Measurements from ENCODE around the gene EFNA3.
A peak's percentile ranks its signal among the peaks of the same experiment; 100 is the strongest.

EFNA3 gene

DNA sequence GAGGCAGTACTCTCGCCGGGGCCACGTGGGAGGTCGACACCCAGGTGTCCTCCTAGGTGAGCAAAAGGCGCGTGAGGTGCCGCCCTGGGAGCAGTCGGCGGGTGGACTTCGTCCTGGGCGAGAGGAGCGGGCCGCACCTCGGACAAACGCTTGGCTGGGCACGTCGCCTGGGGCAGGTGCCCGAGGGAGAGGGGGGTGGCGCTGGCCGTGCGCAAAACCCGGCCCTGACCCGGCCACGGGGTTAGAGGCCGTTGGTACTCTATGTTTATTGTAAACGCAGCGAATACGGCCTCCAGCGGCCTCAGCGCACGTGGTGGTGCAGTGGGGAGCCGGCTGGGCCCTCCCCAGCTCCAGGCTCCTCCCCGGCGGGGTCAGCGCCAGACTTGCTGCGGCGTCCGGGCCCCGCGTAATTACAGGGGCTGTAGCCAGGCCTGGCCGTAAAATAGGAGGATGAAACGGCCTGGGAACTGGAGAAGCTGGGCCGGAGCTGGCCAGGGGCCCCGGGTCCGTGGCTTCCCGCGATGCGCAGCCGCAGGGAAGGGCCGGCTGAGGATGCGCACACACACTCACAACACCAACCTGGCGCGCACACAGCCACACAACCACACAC, 47.4 kb downstream of the EFNA3 start:
- no peak overlapping the region for H3K4me3 ChIP-seq (ENCODE audit: low read length)
- DNase-seq (ENCODE audit: low read depth, low spot score) = no peak

DNA sequence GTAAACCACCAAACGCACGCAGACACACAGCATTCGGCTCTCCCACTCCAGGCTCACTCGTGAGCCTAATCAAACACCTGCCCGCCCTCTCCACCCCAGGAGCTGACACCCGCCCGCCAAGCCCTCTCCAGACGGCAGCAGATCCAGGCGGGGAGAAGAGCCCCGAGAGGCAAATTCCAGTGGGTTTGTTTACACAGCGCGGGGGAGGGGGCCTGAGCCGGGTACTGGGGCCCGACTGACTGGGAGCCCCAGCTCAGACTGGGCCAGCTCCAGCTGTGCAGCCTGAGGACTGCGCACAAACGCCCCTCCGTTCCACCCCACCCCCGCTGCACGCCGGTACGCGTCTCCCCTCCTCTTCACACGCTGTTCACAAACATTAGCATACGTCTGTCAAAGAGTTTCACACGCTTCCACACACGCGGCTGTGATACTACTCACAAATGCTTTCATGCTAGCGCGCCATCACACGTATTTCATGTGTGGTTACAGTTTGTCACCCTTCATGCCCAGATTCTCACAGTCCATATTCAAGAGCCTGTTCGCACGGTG, 48.0 kb downstream of the EFNA3 start:
- H3K4me3 ChIP-seq (ENCODE audit: low read length) = peak overlapping the region; percentile 61
- DNase-seq (ENCODE audit: low read depth, low spot score) = peak; percentile 34

DNA sequence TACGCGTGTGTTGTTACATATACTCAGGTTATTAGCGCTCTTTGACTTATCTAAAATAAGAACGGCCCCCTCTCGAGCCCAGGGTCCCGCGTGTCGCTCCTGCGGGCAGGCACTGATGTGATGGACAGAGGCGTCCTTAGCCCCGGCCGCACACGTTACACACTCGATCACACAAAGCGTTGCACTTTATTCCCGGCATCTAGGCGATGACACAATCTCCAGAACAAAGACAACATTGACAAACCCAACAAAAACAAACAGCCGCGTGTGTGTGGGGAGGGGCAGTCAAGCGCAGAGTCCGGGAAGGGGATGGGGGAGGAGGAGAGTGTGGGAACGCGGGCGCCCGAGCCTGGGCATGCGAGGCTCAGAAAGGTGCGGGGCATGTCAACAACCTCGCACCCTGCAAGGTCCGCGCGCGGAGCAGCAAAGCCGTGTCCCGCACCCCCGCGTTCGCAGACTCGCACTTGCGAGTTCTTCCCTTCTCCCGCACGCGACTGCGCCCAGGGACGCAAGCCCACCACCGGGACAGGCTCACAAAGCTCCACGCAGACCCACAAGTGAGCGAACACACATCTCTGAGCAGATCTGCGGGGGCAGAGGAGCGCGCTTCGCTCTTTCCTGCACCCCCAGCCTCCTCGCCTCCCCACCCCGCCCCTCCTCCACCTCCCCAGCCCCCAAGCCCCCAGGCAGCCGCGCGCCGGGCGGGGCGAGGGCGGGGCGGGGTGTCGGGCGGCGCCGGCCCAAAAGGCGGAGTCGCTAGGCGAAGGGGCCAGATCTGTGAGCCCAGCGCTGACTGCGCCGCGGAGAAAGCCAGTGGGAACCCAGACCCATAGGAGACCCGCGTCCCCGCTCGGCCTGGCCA, 48.7 kb downstream of the EFNA3 start, which contains the start of gene EFNA1:
TSS of gene EFNA1 (plus strand) at position 772 of the 862 bp plus-strand sequence. CDS start 102 bp downstream, outside the sequence.
- peak within 1 kb of the TSS; percentile 61 for H3K4me3 ChIP-seq (ENCODE audit: low read length)
- no peak for DNase-seq (ENCODE audit: low read depth, low spot score)

DNA sequence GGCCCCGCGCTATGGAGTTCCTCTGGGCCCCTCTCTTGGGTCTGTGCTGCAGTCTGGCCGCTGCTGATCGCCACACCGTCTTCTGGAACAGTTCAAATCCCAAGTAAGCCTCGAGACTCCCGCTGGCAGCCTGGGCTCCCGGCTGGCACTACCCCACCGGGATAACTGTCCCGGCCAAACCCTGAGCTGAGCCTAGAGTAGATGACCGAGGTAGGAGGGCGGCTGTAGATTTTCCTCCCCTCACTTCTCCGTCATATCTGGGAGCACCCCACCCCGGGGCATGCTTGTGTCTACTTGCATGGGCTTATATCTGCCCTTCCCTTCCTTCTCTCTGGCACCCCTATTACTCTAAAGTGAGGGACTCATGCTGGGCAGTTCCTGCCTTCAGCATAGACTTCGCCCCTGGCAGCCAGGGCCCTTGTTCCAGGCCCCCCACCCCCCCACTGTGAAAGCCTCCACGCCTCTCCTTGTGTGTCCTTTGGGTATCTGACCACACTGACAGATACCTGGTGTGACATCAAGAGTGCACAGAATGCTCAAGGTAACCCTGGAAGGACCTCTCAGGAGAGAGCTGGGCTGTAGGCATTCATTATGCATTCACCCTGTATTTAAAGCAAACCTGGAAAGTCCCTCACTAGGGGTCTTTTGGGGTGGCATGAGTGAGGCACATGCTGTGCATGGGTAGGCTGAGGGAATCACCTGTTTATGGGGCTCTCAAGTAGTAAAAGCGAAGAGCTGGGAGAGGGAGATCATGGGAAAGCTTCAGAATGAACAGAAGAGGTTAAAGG, 49.5 kb downstream of the EFNA3 start:
- DNase-seq (ENCODE audit: low read depth, low spot score) = no peak
- H3K4me3 ChIP-seq (ENCODE audit: low read length) = peak overlapping the region; percentile 61

DNA sequence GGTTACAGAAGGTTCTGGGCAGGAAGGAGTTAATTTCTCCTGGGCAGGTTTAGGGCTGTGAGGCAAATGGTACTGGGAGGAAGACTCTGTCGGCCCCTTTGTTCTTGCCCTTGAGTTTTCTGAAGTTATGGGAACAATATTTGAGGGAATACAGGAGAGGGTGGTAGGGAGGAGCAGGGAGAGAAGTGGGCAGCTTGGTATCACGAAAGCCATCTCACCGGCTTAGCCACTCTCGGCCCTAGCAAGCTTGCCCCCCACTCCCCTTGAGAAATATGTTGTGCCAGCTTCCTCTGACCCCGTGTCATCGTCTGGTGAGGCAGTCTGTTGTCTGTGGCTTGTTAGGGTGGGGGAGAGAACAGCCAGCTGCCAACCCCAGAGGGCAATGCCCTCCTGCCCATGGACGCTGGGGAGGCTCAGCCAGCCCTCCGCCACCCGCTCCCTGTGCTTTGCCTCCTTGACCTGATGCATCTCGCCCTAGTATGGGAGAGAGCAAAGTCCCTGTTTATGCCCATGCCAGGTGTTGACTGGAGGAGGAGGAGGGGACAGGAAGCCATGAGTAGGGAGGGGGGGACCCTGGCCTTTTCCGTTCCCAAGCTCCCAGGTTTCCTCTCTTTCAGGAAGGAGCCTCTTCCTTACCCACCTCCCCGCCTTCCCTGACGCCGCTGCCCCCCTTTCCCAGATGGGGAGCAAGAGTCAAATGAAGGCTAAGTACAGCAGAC, 50.3 kb downstream of the EFNA3 start:
- no peak for DNase-seq (ENCODE audit: low read depth, low spot score)

DNA sequence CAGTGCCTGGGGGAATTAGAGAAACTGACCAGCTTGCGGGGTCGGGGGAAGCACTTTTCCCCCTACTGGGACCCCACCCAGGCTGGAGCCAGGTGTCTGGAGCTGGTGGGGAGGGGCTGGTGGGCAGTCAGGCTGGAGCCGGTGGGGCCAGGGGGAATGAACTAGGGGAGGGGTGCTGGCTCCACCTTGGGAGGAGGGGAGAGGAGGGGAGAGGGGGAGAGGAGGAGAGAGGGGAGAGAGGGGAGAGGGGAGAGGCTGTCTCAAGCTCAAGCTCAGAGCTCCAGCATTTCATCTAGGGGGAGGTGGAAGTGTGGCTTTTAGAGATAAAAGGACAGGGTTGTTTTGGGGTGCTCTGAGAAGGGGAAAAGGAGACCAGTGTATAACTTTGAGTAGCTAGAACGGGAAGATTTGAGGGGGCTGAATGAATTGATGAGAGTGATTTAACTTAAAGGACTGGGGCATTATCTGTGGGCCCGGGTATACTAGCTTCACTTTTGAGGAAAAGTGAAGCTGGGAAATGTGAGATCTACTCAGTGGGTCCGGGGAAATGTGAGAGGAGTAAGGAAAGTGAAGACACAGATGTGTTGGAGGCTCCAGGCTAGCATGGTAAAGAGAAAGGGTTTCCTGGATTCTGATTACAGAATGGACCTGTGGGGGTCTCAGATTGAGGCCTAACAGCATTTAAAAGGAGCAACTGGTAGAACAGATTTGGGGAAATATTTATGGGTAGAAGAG, 51.8 kb downstream of the EFNA3 start:
- H3K4me3 ChIP-seq (ENCODE audit: low read length) = no peak overlapping the region
- no peak for DNase-seq (ENCODE audit: low read depth, low spot score)

More for the DNA sequence above, 50.3 kb downstream of the EFNA3 start:
- peak overlapping the region; percentile 33 for H3K4me3 ChIP-seq (ENCODE audit: low read length)

DNA sequence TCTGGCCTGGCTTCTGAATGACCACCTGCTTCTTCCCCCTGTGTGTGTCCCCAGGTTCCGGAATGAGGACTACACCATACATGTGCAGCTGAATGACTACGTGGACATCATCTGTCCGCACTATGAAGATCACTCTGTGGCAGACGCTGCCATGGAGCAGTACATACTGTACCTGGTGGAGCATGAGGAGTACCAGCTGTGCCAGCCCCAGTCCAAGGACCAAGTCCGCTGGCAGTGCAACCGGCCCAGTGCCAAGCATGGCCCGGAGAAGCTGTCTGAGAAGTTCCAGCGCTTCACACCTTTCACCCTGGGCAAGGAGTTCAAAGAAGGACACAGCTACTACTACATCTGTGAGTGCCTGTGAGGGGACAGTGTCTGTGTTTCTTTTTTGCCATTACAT, 52.6 kb downstream of the EFNA3 start:
- DNase-seq (ENCODE audit: low read depth, low spot score) = no peak
- H3K4me3 ChIP-seq (ENCODE audit: low read length) = no peak overlapping the region

DNA sequence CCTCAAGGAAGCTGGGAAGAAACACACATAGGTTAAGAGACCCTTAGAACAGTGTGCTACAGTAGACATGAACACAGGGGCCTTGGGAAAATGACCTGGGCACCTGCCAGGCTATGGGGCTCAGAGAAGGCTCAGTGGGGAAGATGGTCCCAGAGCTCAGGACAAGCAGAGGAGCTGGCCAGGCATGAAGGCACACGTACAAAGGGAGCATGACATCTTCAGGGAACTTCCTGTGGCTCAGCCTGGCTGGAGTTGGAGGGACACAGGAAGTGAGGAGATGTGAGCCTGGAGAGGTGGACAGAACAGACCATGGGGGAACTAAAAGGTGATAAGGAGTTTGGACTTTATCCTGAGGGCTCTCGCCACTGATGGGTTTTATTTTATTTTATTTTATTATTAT, 53.2 kb downstream of the EFNA3 start:
- DNase-seq (ENCODE audit: low read depth, low spot score) = no peak
- no peak overlapping the region for H3K4me3 ChIP-seq (ENCODE audit: low read length)

DNA sequence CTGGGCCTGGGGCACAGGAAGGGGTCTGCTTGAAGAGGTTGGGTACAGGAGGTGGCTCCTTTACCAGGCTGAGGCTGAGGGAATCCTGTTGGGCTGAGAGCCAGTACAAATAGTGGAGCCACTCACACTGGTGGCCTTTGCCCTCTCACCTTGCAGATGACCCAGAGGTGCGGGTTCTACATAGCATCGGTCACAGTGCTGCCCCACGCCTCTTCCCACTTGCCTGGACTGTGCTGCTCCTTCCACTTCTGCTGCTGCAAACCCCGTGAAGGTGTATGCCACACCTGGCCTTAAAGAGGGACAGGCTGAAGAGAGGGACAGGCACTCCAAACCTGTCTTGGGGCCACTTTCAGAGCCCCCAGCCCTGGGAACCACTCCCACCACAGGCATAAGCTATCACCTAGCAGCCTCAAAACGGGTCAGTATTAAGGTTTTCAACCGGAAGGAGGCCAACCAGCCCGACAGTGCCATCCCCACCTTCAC, 55.2 kb downstream of the EFNA3 start:
- DNase-seq (ENCODE audit: low read depth, low spot score) = no peak
- no peak overlapping the region for H3K4me3 ChIP-seq (ENCODE audit: low read length)

DNA sequence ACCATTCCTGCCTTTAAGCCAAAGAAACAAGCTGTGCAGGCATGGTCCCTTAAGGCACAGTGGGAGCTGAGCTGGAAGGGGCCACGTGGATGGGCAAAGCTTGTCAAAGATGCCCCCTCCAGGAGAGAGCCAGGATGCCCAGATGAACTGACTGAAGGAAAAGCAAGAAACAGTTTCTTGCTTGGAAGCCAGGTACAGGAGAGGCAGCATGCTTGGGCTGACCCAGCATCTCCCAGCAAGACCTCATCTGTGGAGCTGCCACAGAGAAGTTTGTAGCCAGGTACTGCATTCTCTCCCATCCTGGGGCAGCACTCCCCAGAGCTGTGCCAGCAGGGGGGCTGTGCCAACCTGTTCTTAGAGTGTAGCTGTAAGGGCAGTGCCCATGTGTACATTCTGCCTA, 55.7 kb downstream of the EFNA3 start:
- DNase-seq (ENCODE audit: low read depth, low spot score) = no peak
- peak overlapping the region; percentile 98 for H3K4me3 ChIP-seq (ENCODE audit: low read length)

DNA sequence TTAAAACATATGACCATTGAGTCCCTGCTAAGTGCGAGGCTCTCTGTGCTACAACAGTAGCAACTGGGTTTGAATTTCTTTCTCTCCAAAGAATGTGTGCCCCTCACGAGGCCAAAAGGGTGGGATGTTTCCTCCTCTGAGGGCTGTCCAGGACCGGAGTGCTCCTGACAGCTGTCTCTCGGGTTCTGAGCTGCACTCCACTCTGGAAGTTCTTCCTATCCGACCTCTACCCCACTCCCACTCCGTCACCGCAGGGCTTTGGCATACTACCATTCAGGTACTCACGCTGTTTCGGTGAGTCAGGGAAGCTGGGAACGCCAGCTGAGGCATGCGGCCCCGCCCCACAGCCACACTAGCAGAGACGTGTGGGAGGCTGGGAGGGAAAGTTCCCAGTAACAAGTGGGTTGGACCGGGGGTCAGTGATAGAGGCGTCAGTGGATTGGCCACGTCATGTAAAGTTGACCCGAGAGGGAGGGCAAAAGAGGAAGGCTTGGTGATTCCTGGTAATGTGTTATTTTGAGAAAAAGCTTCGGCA, 56.3 kb downstream of the EFNA3 start:
- H3K4me3 ChIP-seq (ENCODE audit: low read length) = peak overlapping the region; percentile 98
- DNase-seq (ENCODE audit: low read depth, low spot score) = no peak

DNA sequence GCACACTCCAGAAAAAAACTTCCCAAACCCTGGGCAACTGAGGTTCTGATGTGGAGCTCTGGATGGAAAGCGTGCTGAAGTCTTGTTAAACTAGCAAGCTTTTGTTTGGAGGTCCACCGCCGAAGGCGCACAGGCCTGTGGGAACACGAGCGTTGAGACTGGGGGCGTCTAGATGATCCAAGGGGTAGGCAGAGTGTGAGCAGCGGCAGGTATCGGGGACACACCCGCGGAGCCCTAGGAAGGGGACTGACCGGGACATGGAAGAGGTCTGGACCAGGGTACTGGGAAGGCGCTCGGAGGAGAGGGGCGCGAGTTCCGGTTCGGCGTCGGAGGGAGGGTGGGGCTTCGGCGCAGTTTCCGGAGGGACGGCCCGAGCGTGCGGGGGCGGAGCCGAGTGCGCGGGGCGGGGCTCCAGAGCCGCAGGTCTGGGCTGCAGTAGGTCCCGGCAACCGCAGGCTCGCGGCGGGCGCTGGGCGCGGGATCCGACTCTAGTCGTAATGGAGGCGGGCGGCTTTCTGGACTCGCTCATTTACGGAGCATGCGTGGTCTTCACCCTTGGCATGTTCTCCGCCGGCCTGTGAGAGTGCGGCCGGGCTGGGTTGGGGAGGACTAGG, 56.9 kb downstream of the EFNA3 start, which contains the start of gene SLC50A1:
TSS of gene SLC50A1 (plus strand) at position 438 of the 614 bp plus-strand sequence. CDS start at position 498, 60 bp downstream.
- H3K4me3 ChIP-seq (ENCODE audit: low read length) = peak within 1 kb of the TSS; percentile 98
- DNase-seq (ENCODE audit: low read depth, low spot score) = peak; percentile 79

DNA sequence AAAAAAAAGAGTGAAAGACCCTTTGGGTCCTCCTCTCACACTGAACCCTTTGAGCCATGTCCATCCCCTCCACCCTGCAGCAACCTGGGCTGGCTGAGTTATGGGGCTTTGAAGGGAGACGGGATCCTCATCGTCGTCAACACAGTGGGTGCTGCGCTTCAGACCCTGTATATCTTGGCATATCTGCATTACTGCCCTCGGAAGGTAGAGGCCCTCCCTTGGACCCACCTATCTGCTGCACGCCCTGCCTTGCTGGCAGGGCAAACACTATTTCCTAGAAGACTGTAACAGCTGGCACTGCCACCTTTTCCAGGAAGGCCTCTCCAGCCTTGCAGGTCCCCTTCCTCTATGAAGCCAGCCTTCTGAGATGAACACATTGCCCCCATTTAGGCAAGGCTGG, 58.1 kb downstream of the EFNA3 start:
- H3K4me3 ChIP-seq (ENCODE audit: low read length) = no peak overlapping the region
- DNase-seq (ENCODE audit: low read depth, low spot score) = no peak

All from Jurkat, Clone E6-1 (cell line).